HEK293T (cell line): ENCODE measurements around the gene RGSL1.

Experiments used
- FOXA1 ChIP-seq: fragments of 450-650 bp; IDR thresholded peaks from 2 replicates; pipeline ENCODE4 v1.6.1; 2016; ENCODE audit warnings: mild to moderate bottlenecking
- HDGF ChIP-seq: fragments of 450-650 bp; IDR thresholded peaks from 2 replicates; pipeline ENCODE4 v1.6.1; 2017; ENCODE audit warnings: antibody characterized with exemption, borderline replicate concordance
- PKNOX1 ChIP-seq: fragments of 450-650 bp; IDR thresholded peaks from 2 replicates; pipeline ENCODE4 v1.6.1; 2016
- SP1 ChIP-seq: fragments of 450-650 bp; IDR thresholded peaks from 2 replicates; pipeline ENCODE4 v1.6.1; 2017

GRCh38 chr1:182433580-182433979 lies 16.4 kb upstream of the RGSL1 start:
- TF ChIP-seq HDGF: no peak
- TF ChIP-seq PKNOX1: no peak
- TF ChIP-seq SP1: no peak
- no peak for TF ChIP-seq FOXA1
